Coronary artery (tissue), 2 donors: ENCODE results near the gene GRXCR2.
"Not testable (repeated sequence)": the region's sequence is repeated elsewhere in the genome, so short reads cannot be mapped to it uniquely, and the experiment has no call there.

Experiments used
- DNase-seq: peaks from one replicate; pipeline ENCODE4 v3.0.0-alpha.2; 2017; ENCODE audit warnings: low spot score
- H3K27ac ChIP-seq, 2 donors: fragments of 200-600 bp; sonication (generic); one replicate each; pipeline ENCODE4 v1.5.1; 2016 to 2019
- H3K4me3 ChIP-seq: fragments of 200-600 bp; sonication (generic); 2 replicates; pipeline ENCODE4 v1.5.1; 2016; ENCODE audit warnings: mild to moderate bottlenecking, moderate library complexity
- CTCF ChIP-seq: fragments of 200-600 bp; sonication (generic); IDR thresholded peaks from one replicate; pipeline ENCODE4 v1.5.1; 2019; ENCODE audit warnings: antibody characterized with exemption

Gene GRXCR2

GRCh38 chr5:145887976-145888574 is 15.3 kb upstream of the GRXCR2 start:
- TF ChIP-seq CTCF = peak; percentile 20
- H3K4me3 ChIP-seq = no peak overlapping the region
- no peak for DNase-seq
- no peak overlapping the region for H3K27ac ChIP-seq

- DNase-seq = no peak
- Histone ChIP-seq H3K4me3 (no peak overlapping the region), H3K27ac (no peak overlapping the region)
- TF ChIP-seq CTCF = no peak
Measured at GRCh38 chr5:145887217-145887616, 14.4 kb upstream of the GRXCR2 start.

- no peak overlapping the region for H3K27ac ChIP-seq
- TF ChIP-seq CTCF = no peak
- H3K4me3 ChIP-seq = no peak overlapping the region
- no peak for DNase-seq
Measured at GRCh38 chr5:145874765-145875164, 2.0 kb upstream of the GRXCR2 start.

GRCh38 chr5:145872486-145872885 is 328 bp downstream of the GRXCR2 start:
- no peak overlapping the region for H3K4me3 ChIP-seq
- TF ChIP-seq CTCF = no peak
- no peak overlapping the region for H3K27ac ChIP-seq
- DNase-seq = no peak

GRCh38 chr5:145869753-145870152 is 3.1 kb downstream of the GRXCR2 start:
- H3K27ac ChIP-seq = no peak overlapping the region
- no peak overlapping the region for H3K4me3 ChIP-seq
- no peak for TF ChIP-seq CTCF
- no peak for DNase-seq

- H3K27ac ChIP-seq = no peak overlapping the region
- no peak for TF ChIP-seq CTCF
- DNase-seq = no peak
- no peak overlapping the region for H3K4me3 ChIP-seq
Measured at GRCh38 chr5:145867806-145868205, 5.0 kb downstream of the GRXCR2 start.

GRCh38 chr5:145864432-145864831 is 8.4 kb downstream of the GRXCR2 start:
- not testable (repeated sequence) for H3K4me3 ChIP-seq, DNase-seq, H3K27ac ChIP-seq

- TF ChIP-seq CTCF = no peak
- H3K27ac ChIP-seq = no peak overlapping the region
- no peak for DNase-seq
- H3K4me3 ChIP-seq = no peak overlapping the region
Measured at GRCh38 chr5:145863003-145863402, 9.8 kb downstream of the GRXCR2 start.
